ENCODE data around the gene DNPH1.

- TF ChIP-seq REST (IDR thresholded peaks at IDR 0.05; ENCODE audit: unreplicated experiment) (no peak), CTCF (conservative IDR thresholded peaks at IDR 0.05; ENCODE audit: low read depth in 2 of 2) (no peak), POLR2AphosphoS5 (IDR thresholded peaks at IDR 0.05; ENCODE audit: low read depth) (no peak), ETS1 (IDR thresholded peaks at IDR 0.05) (no peak), EZH2 (IDR thresholded peaks at IDR 0.05; ENCODE audit: low read depth, unreplicated experiment) (no peak), EZH2phosphoT487 (IDR thresholded peaks at IDR 0.05; ENCODE audit: unreplicated experiment) (no peak), JUNB (IDR thresholded peaks at IDR 0.05; ENCODE audit: unreplicated experiment) (no peak), STAT1 (IDR thresholded peaks at IDR 0.05; ENCODE audit: unreplicated experiment) (no peak), CREB1 (CRISPR knock-in tag; IDR thresholded peaks at IDR 0.05; ENCODE audit: low read depth) (no peak), ZNF114 (CRISPR knock-in tag; IDR thresholded peaks at IDR 0.05) (no peak), NANOG (IDR thresholded peaks at IDR 0.05; ENCODE audit: borderline replicate concordance) (no peak), ZNF331 (CRISPR knock-in tag; IDR thresholded peaks at IDR 0.05; ENCODE audit: low read depth) (no peak), ZNF462 (CRISPR knock-in tag; IDR thresholded peaks at IDR 0.05) (no peak)
Observed at GRCh38 chr6:43262780-43263313, 33.6 kb upstream of the DNPH1 start.
